ENCODE results near the gene OPN1SW.

Gene OPN1SW

DNA sequence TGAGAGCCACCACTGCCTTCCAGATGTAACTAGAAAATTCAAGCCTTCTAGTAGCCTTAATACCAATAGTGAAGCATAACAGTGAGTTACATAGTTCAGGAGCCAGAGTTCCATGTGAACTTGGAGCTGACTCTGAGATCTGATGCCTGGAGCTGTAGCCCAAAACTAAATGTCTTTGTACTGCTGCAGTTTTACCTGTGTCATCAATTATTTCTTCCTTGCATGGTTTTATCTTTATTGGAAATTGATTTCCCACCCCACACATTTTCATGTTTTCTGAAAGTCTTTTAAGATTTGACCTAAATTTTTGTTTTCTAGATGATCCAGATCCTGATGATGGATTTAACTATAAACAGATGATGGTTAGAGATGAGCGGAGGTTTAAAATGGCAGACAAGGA is 17.0 kb downstream of the OPN1SW start:
- DNase-seq (ENCODE audit: low spot score) = no peak

DNA sequence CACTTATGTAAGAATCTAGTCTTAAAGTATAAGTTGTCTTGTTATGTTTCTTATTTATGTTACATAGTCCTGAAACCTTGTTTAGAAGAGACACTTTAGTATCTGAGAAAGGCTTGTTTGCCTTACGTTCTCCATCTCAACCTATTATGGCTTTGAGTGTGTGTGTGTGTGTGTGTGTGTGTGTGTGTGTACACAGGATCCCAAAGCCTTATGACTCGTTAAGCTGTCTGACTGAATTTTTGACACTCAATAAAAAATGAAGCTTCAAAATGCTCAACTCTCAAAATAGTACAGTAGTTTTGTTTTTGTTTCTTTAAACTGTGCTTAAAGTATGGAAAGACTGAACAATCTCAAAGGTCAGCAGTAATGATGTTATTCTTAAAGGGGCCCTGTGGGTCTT is 18.4 kb downstream of the OPN1SW start:
- no peak for DNase-seq (ENCODE audit: low spot score)

DNA sequence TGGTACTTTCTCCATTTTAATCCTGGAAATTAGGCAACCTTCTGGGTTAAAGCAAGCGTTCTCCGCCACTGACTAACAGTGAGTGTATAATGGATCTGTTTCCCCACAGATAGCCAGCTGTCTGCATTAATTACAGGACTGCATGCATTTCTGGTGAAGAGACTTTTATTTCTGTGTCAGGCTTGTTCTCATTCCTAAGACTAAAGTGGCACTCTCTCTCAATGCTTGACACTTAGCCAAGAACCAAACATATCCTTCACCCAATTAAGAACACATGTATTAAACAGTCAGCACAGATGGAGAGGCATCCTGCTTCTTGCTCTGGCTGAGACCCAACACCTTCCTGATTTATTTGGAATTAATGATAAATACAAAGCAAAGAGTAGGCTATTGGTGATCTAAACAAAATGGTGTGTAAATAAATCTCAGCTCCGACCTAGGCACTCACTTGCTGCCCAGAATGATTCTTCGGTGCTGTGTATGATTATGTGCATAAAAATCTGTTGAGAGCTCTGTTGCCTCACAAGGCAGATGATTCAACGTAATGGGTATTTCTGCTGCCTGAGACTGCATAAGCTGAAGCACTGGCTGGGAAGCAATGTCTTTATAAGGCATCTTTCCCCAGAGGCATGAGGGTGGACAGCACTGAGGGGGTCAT is 19.6 kb downstream of the OPN1SW start:
- DNase-seq (ENCODE audit: low spot score) = no peak

DNA sequence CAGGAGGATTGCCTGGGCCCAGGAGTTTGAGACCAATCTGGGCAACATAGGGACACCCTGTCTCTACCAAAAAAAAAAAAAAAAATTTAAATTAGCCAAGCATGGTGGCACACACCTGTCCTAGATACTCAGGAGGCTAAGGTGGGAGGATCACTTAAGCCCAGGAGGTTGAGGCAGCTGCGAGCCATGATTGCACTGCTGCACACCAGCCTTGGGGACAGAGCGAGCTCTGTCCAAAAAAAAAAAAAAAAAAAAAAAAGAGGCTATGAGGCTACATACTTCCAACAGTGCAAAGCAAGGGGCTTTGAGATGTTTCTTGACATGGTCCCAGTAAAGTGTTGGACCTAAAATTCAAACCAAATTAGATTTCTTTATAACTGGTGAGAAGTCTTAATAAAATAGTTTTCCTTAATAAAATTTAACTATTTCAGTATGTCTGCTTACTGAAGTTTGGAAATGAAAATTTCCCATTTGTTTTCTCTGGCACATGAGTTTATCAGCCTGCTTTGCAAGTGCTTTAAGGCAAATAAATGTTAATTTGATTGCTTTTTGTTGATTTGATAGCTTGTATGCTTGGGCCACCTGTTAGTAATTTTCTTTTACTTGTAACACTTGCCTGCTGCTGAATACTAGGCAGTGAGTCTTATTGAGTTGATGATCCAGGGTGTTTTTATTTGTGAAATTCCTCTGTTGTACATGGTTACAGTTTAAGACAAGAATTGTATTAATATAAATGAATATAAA is 20.3 kb downstream of the OPN1SW start:
- DNase-seq (ENCODE audit: low spot score) = no peak

DNA sequence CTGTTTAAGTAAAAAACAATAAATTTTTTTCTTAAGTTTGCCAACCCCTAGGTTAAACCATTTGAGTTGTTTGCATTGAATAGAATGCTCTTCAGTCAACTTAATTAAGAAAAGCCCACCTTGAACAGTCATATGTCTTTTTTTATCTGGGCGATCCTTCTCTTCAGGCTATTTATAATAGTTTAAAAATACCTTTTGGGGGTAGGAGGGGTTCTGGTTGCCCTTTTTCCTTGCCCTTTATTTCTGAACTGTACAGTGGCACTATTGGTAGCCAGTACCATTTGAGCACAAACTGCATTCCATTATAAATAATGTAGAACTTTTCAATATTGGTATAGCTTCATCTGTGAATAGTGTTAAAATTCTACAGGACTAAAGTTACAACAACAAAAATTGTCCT is 23.3 kb downstream of the OPN1SW start:
- DNase-seq (ENCODE audit: low spot score) = no peak

DNA sequence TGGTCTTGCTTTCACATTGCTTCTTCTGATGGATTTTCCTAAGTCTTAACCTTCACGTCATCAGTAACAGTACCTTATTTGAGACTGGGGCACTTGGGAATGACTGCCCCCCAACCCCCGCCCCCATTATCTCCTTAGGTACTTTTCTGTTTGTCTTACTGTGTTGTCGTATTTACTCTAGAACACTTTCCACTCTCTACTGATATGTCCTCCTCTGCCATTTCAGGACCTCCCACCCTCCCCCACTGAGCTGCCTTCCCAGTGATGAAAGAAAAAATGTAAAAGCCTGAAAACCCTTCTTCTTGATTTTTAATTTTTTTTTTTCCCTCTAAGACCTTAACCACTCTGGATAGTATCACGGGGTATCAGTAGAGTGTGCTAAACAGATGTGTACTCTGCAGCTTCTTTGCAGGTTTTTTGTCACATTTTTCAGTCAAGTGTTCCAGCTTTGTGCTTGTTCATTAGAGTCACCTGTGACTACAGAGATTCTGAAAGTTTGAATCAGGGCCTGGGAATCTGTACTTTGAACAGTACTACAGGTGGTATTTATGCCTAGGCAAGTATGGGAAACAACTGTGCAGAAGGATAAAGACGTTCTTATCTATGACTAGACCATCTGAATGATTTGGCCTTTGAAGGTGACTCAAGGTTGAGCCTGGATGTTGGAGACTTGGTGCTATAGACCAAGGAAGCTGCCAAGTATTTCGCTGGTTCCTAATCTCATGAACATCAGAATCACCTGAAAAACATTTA is 28.1 kb downstream of the OPN1SW start:
- no peak for DNase-seq (ENCODE audit: low spot score)

DNA sequence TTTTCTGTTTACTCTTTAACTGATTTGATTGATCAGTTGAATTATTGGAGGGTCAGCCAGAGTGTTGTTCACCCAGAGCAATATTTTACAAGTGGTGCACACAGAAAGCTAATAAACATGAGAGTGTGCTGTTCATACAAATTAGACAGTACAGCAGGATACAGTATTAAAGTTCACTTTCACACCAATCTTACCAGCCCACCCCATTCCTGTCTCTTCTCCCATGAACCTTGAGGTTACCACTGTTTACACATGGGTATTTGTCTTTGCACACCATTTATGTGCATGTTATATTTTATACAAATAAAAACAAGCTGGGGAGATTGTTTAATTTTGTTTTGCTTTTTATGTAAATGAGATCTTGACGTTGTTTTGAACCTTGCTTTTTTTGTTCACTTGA is 29.9 kb downstream of the OPN1SW start:
- no peak for DNase-seq (ENCODE audit: low spot score)

DNA sequence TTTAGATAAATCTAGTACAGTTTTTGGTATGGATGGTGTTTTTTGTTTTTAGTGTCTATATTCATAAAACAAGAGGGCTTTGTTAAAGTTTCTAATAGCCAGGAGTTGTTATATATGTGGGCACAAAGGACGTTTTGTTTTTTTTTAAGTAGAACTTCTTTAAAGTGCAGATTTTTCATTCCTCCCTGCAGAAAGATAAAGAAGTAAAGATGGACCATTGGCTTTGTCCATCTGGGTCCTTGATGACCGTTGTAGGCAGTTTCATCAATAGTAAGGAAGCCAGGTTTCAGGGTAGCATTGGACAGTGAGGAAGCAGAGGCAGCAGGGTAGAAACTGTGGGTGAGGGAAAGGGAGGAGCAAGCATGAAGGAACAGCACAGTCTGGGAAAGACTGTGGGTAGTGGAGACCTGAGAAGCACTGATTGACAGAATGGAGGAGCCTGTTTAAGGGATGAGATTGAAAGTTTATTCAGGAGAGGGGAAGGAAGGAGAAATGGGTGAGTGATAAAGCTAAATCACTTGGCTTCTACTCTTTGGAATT is 31.2 kb downstream of the OPN1SW start:
- DNase-seq (ENCODE audit: low spot score) = no peak

DNA sequence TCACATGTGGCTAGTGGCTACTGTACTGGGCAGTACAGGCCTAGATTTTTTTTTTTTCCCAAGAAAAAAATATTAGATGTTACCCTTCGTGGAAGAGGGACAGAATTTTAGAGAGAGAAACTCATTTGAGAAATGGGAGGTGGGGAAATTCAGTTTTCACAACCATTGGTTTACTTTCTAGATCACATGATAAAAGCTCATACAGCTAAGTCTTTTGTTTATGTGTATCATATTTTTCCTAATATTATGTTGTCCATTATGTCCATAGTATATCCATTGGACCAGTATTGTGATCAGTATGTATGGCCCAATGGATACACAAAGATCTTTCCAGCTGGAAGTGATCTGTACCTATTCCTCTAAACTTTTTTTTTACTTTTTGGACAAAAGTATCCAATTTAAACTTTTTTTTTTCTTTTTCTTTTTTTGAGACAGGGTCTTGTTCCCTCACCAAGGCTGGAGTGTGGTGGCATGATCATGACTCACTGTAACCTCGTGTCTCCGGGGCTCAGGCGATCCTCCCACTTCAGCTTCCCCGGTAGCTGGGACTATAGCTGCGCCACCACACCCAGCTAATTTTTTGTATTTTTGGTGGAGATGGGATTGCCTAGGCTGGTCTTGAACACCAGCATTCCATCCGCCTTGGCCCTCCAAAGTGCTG is 32.4 kb downstream of the OPN1SW start:
- no peak for DNase-seq (ENCODE audit: low spot score)

DNA sequence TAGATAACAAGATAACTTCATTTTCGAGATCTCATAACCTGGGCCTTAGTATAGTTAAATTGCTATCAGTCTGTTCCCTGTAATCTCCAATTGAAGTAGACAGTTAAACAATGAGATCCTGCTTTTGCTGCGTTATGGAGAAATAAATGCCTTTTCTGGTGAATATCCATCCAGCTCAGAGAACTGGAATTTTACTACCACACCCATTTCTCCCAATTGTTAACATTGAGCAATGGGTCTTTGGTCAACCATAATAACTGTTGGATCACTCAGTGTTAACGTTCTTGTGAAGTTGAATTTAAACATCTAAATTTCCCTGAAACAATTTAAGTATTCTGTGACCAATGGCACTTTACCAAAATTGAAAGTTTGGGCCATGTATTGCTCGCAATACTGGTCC is 33.4 kb downstream of the OPN1SW start:
- DNase-seq (ENCODE audit: low spot score) = no peak

DNA sequence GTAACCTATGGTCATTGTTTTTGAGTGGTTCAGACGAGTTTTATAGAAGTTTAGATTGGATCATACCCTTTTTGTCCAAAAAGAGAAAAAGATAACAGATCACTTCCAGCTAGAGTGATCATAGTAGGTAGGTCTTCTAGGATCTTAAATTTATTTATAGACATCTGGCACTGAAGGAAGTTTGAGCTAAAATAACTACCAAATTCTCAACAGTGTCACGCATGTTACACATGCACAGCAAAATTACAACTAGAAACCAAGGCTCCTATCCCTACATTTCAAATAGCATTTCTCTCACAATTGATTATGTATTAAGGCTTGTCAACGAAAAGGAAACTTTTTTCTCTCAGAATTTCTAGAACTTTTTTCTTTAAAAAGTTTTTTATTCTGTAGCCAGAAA is 34.1 kb downstream of the OPN1SW start:
- DNase-seq (ENCODE audit: low spot score) = no peak

DNA sequence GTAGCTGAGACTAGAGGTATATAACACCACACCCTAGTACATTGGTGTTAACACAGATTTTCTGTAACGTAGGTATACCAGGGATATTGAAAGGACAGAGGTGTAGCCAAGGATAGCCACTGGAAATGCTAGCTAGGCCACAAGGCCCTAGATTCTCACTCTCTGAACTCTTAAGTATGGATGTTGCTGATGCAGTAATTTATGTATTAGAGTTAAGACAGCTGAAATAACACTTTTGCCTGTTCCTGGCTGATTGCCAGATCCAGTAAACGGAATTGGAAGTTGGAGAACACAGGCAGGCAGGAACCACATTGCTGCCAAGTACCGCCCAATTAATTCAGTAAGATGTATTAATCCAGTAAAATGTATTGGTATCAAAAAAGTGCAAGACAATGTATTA is 34.6 kb downstream of the OPN1SW start:
- DNase-seq (ENCODE audit: low spot score) = no peak

DNA sequence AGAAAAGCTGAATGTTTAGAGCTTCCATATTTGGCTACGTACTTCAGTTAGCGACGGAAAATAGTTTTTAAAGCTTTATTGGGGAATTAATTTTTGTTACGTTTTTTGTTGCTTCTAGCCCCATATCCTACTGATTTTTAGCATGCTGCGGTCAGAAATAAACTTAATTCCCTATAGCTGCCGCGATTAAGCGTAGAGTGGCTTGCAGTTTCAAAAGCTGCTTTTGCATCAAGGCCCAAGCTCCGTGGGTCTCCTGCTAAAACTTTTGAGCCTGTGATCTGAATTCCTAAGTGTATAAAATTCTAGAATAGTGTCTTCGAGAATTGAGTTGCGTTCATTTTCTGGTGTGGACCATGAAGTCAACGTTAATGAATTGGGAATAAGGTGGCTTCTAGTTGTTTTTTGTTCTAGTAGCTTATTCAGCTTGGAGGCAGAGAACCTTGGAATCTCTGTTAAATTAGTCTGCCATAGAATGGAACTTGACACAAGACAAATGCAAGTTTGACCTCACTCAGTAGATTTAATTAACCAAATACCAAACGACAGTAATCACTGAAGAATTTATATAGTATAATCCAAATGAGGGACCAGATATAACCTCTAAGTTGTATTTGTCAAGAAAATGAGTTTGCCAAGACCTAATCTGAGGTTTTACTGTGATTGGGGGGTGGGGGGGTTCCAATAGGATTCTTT is 35.5 kb downstream of the OPN1SW start:
- no peak for DNase-seq (ENCODE audit: low spot score)

DNA sequence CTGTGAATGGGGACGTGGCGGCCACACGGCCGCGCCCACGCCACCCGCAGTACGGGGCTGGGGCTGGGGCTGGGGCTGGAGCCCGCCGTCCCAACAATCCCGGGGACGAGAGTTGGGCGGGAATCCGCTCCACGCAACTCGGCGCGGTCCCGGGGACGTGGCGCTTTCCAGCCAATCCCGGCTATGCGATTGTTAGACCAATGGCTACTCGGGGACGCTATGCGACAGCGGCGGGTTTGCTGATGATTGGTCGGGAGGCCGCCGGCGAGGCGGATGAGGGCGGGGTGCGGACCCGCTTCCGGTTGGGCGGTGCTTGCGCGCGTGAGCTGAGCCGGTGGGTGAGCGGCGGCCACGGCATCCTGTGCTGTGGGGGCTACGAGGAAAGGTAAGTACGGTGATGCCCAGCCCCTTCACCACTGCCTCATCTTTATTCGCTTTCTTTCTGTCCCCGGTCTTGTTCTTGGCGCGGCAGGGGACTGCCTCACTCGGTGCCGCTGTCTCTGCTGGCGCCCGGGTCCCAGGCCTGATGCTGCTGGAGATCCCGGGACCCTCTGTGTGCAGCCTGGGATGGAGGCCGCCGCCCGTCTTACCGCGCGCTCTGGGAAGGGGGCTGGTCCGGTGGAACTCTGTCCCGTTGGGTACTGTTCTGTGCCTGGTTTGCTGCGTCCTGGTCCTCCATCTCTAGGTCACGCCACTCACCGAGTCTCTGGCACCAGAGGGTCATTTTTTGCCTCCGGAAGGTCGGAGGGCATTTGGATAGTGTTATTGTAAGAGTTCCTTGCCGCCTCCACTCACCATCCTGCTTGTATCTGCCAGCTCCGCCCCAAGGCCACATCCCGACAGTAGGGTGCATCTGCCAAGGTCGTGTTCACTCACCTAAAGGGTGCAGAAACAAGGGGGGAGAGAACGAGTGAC is 36.3 kb downstream of the OPN1SW start, which contains the start of gene CALU:
TSS of gene CALU (plus strand) at position 312 of the 915 bp plus-strand sequence. CDS start 9,225 bp downstream, outside the sequence.
- peak; percentile 95 for DNase-seq (ENCODE audit: low spot score)

DNA sequence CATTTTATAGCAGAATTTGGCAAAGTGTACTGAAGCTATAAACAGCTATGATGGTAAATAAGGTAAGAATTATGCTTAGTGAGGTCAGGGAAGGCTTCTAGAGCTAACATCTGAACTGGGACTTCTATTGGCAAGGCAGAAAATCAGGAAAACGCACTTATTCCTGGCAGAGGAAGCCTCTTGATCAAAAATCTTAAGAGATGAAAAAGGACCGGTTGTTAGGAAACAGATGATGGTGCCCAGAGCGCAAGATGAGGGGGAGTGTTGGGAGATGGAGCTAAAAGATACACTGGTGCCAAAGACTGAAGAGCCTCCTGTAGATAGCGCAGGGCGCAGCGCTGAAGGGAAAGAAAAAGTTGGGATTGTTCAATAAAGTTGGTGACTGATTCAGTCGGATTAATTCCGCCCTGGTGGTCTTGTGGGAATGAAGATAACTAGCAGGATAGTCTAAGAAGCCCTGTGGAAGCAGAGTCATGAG is 37.0 kb downstream of the OPN1SW start:
- DNase-seq (ENCODE audit: low spot score) = no peak

DNA sequence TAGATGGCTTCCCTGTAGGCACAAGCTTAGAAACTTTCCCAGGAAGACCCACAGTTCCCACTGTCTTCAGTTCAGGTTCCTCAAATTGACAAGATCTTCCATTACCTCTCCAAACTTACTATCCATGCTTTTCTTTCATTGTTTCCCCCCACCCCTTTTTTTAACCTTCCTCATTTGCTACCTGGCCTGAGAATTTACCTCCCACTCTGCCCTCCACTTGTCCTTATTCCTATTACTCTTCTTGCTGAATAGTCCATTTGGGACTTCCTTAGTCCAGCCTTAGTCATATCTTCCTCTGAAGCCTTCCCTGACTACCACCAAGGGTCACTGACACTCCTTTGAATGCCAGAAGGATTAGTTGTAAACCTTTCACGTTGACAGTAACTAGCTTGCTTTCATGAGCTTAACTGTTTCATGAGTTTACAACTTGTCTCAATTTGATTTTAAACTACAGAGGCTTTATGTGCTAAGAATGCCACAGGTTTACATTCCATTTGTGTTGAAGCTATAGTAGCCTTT is 37.7 kb downstream of the OPN1SW start:
- no peak for DNase-seq (ENCODE audit: low spot score)

DNA sequence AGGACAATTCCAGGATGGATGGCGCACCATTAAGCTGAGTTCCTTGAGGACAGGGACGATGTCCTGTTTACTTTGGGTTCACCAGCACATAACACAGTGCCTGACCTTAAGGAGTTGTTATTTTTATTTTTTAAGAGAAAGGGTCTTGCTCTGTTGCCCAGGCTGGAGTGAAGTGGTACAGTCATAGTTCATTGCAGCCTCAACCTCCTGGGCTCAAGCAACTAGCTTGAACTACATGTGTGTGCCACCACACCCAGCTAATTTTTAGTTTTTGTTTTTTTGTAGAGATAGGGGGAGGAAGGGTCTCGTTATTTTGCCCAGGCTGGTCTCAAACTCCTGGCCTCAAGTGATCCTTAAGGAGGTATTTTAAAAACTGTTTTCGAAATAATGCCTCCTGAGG is 38.2 kb downstream of the OPN1SW start:
- no peak for DNase-seq (ENCODE audit: low spot score)

DNA sequence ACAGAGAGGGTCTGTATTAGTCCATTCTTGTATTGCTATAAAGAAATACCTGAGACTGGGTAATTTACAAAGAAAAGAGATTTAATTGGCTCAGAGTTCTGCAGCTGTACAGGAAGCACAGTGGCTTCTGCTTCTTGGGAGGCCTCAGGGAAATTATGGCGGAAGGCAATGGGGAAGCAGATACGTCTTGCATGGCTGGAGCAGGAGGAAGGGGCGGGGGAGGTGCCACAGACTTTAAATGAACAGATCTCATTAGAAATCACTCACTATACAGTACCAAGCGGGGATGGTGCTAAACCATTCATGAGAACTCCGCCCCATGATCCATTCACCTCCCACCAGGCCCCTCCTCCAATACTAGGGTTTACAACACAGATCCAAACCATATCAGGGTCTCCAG is 40.2 kb downstream of the OPN1SW start:
- no peak for DNase-seq (ENCODE audit: low spot score)

DNA sequence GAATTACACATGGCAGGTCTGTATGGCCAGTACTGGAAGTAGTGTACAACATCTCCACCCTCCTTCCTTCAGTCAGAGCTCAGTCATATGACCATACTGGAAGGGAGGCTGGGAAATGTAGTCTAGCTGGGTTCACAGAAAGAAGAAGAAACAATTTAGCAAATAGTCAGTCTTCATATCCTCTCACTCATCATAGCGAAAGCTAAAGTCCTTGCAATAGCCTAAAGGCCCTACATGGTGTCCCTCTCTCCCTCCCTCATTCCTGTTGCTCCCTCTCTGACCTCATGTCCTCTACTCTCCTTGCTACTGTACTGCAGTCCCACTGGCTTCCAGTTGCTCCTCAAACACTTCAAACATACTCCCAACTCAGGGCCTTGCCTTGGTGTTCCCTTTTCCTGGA is 40.7 kb downstream of the OPN1SW start:
- DNase-seq (ENCODE audit: low spot score) = no peak

DNA sequence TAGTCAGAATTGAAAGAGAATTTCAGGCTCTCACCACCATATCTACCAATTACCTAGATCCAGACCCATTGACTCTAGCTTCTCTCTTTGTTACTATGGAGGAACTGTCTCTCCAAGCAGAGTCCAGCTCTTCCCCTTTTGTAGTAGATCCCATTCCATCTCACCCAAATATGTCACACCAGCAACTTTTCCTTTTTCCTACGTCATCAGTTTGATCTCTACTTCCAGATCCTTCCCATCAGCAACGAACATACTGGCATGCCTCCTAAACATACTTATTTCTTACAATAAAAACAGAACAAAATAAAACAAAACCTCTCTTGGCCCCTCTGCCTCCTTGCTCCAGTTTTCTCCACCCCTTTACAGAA is 42.3 kb downstream of the OPN1SW start:
- no peak for DNase-seq (ENCODE audit: low spot score)
